Measurements from ENCODE around the gene INO80. TPM values are rescaled to one million over a fixed set of nuclear protein-coding genes. Genes with fewer than 3 reads are reported as not detected.
"Not testable (repeated sequence)": the region's sequence is repeated elsewhere in the genome, so short reads cannot be mapped to it uniquely, and the experiment has no call there.

INO80 gene
- total RNA-seq, 2 donors from 2014 or later = 9.4 to 16.4 TPM

DNA sequence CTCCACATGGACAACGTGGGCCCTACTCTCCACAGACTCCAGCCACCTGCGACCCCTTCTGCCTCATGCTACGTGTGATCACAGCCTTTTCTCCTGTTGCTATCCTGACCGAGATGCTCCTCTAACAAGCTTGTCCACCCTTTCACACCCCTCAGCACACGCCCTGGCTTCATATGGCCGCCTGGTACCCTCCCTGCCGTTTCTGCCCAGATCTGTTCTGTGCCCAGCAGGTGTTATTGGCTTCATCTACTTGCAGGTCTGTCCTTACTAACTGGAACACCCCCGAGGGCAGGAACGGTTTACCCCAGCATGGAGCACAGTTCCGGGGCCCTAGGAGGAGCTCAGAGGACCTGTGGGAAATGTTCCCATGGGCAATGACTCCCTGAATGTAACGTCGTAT, 152.9 kb downstream of the INO80 start:
- H3K27me3 ChIP-seq = no peaks in the 10 kb centered on the region
- no peak for TF ChIP-seq CTCF (IDR thresholded peaks at IDR 0.05)
- H3K4me3 ChIP-seq = no peak overlapping the region
- peaks cover 0 to 8% of the 10 kb centered on the region in 2 donors for H3K4me1 ChIP-seq
- H3K36me3 ChIP-seq = no peaks in the 10 kb centered on the region
- no peaks in the 10 kb centered on the region for H3K9me3 ChIP-seq
- no peak overlapping the region for H3K27ac ChIP-seq
- no peak for DNase-seq (ENCODE audit: low spot score)

DNA sequence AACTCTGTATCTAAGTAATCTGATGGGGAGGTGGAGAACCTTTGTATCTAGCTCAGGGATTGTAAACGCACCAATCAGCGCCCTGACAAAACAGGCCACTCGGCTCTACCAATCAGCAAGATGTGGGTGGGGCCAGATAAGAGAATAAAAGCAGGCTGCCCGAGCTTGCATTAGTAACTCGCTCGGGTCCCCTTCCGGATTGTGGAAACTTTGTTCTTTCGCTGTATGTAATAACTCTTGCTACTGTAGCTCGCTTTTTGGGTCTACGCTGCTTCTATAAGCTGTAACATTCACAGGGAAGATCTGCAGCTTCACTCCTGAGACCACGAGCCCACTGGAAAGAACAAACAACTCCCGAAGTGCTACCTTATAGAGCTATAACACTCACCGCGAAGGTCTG, 153.8 kb downstream of the INO80 start:
- DNase-seq (ENCODE audit: low spot score); H3K4me3 ChIP-seq; H3K36me3 ChIP-seq; H3K27ac ChIP-seq; H3K9me3 ChIP-seq; H3K27me3 ChIP-seq: not testable (repeated sequence)
- H3K4me1 ChIP-seq = peaks cover 0 to 13% of the 10 kb centered on the region in 2 donors

DNA sequence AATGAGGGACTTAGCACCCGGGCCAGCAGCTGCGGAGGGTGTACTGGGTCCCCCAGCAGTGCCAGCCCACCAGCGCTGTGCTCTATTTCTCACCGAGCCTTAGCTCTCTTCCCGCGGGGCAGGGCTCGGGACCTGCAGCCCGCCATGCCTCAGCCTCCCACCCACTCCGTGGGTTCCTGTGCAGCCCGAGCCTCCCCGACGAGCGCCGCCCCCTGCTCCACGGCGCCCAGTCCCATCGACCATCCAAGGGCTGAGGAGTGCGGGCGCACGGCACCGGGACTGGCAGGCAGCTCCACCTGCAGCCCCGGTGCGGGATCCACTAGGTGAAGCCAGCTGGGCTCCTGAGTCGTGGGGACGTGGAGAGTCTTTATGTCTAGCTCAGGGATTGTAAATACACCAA, 154.3 kb downstream of the INO80 start:
- H3K27ac ChIP-seq; H3K36me3 ChIP-seq; H3K9me3 ChIP-seq; DNase-seq (ENCODE audit: low spot score); H3K4me3 ChIP-seq; H3K27me3 ChIP-seq: not testable (repeated sequence)
- H3K4me1 ChIP-seq = peaks cover 0 to 19% of the 10 kb centered on the region in 2 donors

DNA sequence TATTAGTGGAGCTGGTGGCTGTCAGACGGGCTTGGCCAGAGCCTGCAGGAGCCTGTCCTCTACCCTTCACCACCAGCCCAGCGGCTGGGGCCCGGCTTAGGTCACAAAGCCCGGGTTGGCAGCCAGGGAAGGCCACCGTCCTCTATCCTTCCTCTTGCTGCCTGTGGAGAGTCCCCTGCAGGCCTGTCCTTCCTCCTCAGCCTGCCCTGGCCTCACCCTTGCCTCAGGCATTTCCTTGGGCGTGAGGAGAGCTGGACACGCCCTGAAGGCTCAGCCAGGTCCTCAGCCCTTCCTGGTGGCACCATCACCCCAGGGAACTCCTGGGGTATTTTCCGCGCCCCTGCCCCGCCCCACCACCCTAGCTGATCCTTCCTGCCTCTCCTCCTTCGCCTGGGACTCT, 155.2 kb downstream of the INO80 start:
- Histone ChIP-seq H3K36me3 (no peaks in the 10 kb centered on the region), H3K4me1 (peaks cover 0 to 22% of the 10 kb centered on the region in 2 donors), H3K9me3 (no peaks in the 10 kb centered on the region), H3K27ac (no peak overlapping the region), H3K27me3 (no peaks in the 10 kb centered on the region), H3K4me3 (no peak overlapping the region)
- no peak for TF ChIP-seq CTCF (IDR thresholded peaks at IDR 0.05)
- no peak for DNase-seq (ENCODE audit: low spot score)

DNA sequence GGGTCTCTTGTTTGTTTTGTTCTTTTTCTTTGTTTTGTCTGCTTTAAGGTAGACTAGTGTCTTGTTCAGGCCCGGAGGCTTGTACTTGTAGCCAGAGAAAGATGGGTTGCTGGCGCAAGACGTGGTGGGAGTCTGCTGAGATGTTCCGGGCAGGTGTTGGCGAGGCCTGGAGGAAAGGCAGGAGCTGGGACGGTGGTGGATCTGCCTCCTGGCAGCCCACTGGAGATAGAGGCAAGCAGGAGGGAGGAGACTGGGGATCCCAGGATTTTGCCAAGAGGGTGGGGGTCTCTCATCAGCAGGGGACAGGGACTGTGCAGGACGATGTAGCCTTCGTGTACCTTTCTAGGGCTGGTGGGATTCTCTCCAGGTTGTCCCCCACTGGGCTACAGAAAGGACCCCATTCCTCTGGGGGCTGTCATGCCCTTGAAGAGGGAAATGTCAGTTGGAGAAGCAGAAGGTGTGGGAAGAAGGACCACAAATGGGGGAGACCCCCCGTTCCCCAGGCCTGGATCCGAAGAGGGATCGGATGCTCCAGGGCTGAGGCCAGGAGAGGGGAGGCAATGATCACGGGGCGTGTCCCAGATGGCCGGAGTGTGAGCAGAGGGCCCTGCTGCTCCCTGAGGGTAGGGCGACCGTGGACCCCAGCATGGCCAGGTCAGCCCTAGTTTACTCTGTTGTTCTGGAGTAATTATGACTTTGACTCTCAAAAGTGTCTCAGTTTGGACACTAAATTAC, 155.8 kb downstream of the INO80 start:
- no peak overlapping the region for H3K4me3 ChIP-seq
- H3K4me1 ChIP-seq = peaks cover 0 to 24% of the 10 kb centered on the region in 2 donors
- TF ChIP-seq CTCF (IDR thresholded peaks at IDR 0.05) = no peak
- H3K36me3 ChIP-seq = no peaks in the 10 kb centered on the region
- H3K27me3 ChIP-seq = no peaks in the 10 kb centered on the region
- H3K27ac ChIP-seq = no peak overlapping the region
- H3K9me3 ChIP-seq = no peaks in the 10 kb centered on the region
- no peak for DNase-seq (ENCODE audit: low spot score)

GRCh38 chr15:40959331-40960141, 156.5 kb downstream of the INO80 start:
- no peak overlapping the region for H3K4me3 ChIP-seq
- H3K9me3 ChIP-seq = no peaks in the 10 kb centered on the region
- H3K36me3 ChIP-seq = no peaks in the 10 kb centered on the region
- TF ChIP-seq CTCF (IDR thresholded peaks at IDR 0.05) = no peak
- no peak overlapping the region for H3K27ac ChIP-seq
- H3K27me3 ChIP-seq = no peaks in the 10 kb centered on the region
- peaks cover 0 to 24% of the 10 kb centered on the region in 2 donors for H3K4me1 ChIP-seq
- no peak for DNase-seq (ENCODE audit: low spot score)

All from right atrium auricular region (tissue), 2 donors.